ENCODE data around the gene SETDB2.

The SETDB2 gene

GRCh38 chr13:49429121-49429520, 15.0 kb upstream of the SETDB2 start:
- no peak for DNase-seq (ENCODE audit: low spot score)
- FAIRE-seq, result no peak

- DNase-seq (ENCODE audit: low spot score) (no peak), FAIRE-seq (no peak)
Observed at GRCh38 chr13:49435992-49436391, 8.1 kb upstream of the SETDB2 start.

- FAIRE-seq (no peak), DNase-seq (ENCODE audit: low spot score) (no peak)
Observed at GRCh38 chr13:49436890-49437289, 7.2 kb upstream of the SETDB2 start.

GRCh38 chr13:49437705-49438104, 6.4 kb upstream of the SETDB2 start:
- no peak for FAIRE-seq
- DNase-seq (ENCODE audit: low spot score), result no peak

GRCh38 chr13:49439609-49440008, 4.5 kb upstream of the SETDB2 start:
- FAIRE-seq (no peak), DNase-seq (ENCODE audit: low spot score) (no peak)

GRCh38 chr13:49441312-49441711, 2.8 kb upstream of the SETDB2 start:
- FAIRE-seq, result no peak
- DNase-seq (ENCODE audit: low spot score), result no peak

- no peak for FAIRE-seq
- no peak for DNase-seq (ENCODE audit: low spot score)
Observed at GRCh38 chr13:49441846-49442245, 2.2 kb upstream of the SETDB2 start.

- FAIRE-seq, result no peak
- DNase-seq (ENCODE audit: low spot score), result peak; percentile 16
Observed at GRCh38 chr13:49443357-49443703, 744 bp upstream of the SETDB2 start.

GRCh38 chr13:49444524-49445395, 686 bp downstream of the SETDB2 start:
- DNase-seq (ENCODE audit: low spot score), result no peak
- FAIRE-seq, result no peak

GRCh38 chr13:49446473-49446872, 2.4 kb downstream of the SETDB2 start:
- DNase-seq (ENCODE audit: low spot score) (no peak), FAIRE-seq (no peak)

GRCh38 chr13:49448753-49449152, 4.7 kb downstream of the SETDB2 start:
- DNase-seq (ENCODE audit: low spot score) (no peak), FAIRE-seq (no peak)

GRCh38 chr13:49450105-49450819, 6.2 kb downstream of the SETDB2 start:
- DNase-seq (ENCODE audit: low spot score) (no peak), FAIRE-seq (no peak)

GRCh38 chr13:49452725-49453457, 8.8 kb downstream of the SETDB2 start:
- no peak for FAIRE-seq

GRCh38 chr13:49453465-49453864, 9.4 kb downstream of the SETDB2 start:
- FAIRE-seq, result no peak
- no peak for DNase-seq (ENCODE audit: low spot score)

More at GRCh38 chr13:49452725-49453457, 8.8 kb downstream of the SETDB2 start:
- DNase-seq (ENCODE audit: low spot score), result no peak

GRCh38 chr13:49454388-49455006, 10.4 kb downstream of the SETDB2 start:
- FAIRE-seq, result no peak
- no peak for DNase-seq (ENCODE audit: low spot score)

GRCh38 chr13:49455007-49455398, 10.9 kb downstream of the SETDB2 start:
- no peak for FAIRE-seq
- no peak for DNase-seq (ENCODE audit: low spot score)

- no peak for FAIRE-seq
Observed at GRCh38 chr13:49456156-49456555, 12.1 kb downstream of the SETDB2 start.

GRCh38 chr13:49457221-49457620, 13.1 kb downstream of the SETDB2 start:
- no peak for DNase-seq (ENCODE audit: low spot score)
- FAIRE-seq, result no peak

More at GRCh38 chr13:49456156-49456555, 12.1 kb downstream of the SETDB2 start:
- no peak for DNase-seq (ENCODE audit: low spot score)

- FAIRE-seq, result no peak
- no peak for DNase-seq (ENCODE audit: low spot score)
Observed at GRCh38 chr13:49459580-49459979, 15.5 kb downstream of the SETDB2 start.

GRCh38 chr13:49464085-49464484, 20.0 kb downstream of the SETDB2 start:
- FAIRE-seq, result no peak
- DNase-seq (ENCODE audit: low spot score), result no peak

- FAIRE-seq (no peak), DNase-seq (ENCODE audit: low spot score) (no peak)
Observed at GRCh38 chr13:49464621-49465325, 20.7 kb downstream of the SETDB2 start.

Data from urothelium cell line (cell line).